ENCODE results near the gene TLCD4. TPM values are rescaled to one million over a fixed set of nuclear protein-coding genes. Genes with fewer than 3 reads are reported as not detected.

The TLCD4 gene
- total RNA-seq, 1 experiment from 2014 or later = 1.8 TPM

GRCh38 chr1:95113684-95114083 lies 3.5 kb upstream of the TLCD4 start:
- no CpG with 5 or more reads among the region's 1 CpG for WGBS (ENCODE audit: extremely low coverage, insufficient read length, low lambda C conversion rate)

More at GRCh38 chr1:95113684-95114083, 3.5 kb upstream of the TLCD4 start:
- Histone ChIP-seq H3K27me3 (ENCODE audit: insufficient read depth, low read length) (no peaks in the 10 kb centered on the region; the same call in 1 of the 2 replicates), H3K4me2 (ENCODE audit: insufficient read depth, insufficient read length, low read length) (no peak overlapping the region), H3K23me2 (ENCODE audit: insufficient read length, low read depth, low read length, poor library complexity, severe bottlenecking) (peaks cover 8% of the 10 kb centered on the region), H2BK5ac (ENCODE audit: insufficient read length, low read length) (no peak overlapping the region), H2BK20ac (ENCODE audit: low read depth, low read length, poor library complexity, severe bottlenecking) (no peak overlapping the region), H3K4me1 (ENCODE audit: insufficient read depth, low read length) (no peaks in the 10 kb centered on the region), H2BK12ac (ENCODE audit: insufficient read length, low read depth, low read length) (no peak overlapping the region), H3K27ac (ENCODE audit: insufficient read length, low read depth, low read length) (no peak overlapping the region), H3K23ac (ENCODE audit: insufficient read length, low read depth, low read length) (no peak overlapping the region), H4K91ac (ENCODE audit: insufficient read length, low read depth, low read length) (no peak overlapping the region), H4K8ac (replicated peaks; ENCODE audit: insufficient read length, low read depth, low read length) (no peak overlapping the region), H2BK120ac (ENCODE audit: low read depth, low read length, poor library complexity, severe bottlenecking) (no peak overlapping the region), H4K5ac (ENCODE audit: insufficient read length, low read depth, low read length) (no peak overlapping the region), H3K79me2 (ENCODE audit: insufficient read depth, low read length) (no peaks in the 10 kb centered on the region), H3T11ph (ENCODE audit: low read length) (no peak overlapping the region), H3K9me3 (ENCODE audit: control insufficient read depth, low read depth, low read length) (no peaks in the 10 kb centered on the region), H3K14ac (ENCODE audit: insufficient read depth, low read length) (no peak overlapping the region), H3K56ac (ENCODE audit: insufficient read length, low read depth, low read length) (no peak overlapping the region), H3K4ac (ENCODE audit: low read depth, low read length) (no peak overlapping the region), H3K9ac (ENCODE audit: extremely low read depth, insufficient read length, low read length) (no peak overlapping the region), H2BK15ac (ENCODE audit: low read depth, low read length) (no peak overlapping the region), H2AFZ (ENCODE audit: low read length) (no peak overlapping the region), H3K79me1 (ENCODE audit: insufficient read depth, low read depth, low read length, poor library complexity, severe bottlenecking) (no peaks in the 10 kb centered on the region), H4K20me1 (ENCODE audit: control insufficient read depth, insufficient read depth, insufficient read length) (no peaks in the 10 kb centered on the region), H2AK5ac (ENCODE audit: insufficient read length, low read length) (no peak overlapping the region), H3K18ac (ENCODE audit: insufficient read length, low read depth, low read length) (no peak overlapping the region)
- no peak for DNase-seq
- no peak overlapping the region for H3K27ac Mint-ChIP-seq
- H3K27me3 Mint-ChIP-seq (ENCODE audit: low read depth) = peaks cover 13% of the 10 kb centered on the region
- TF ChIP-seq CTCF (conservative IDR thresholded peaks at IDR 0.05) = no peak
- H3K4me1 Mint-ChIP-seq = peaks cover 11 to 14% of the 10 kb centered on the region in 2 experiments
- no peaks in the 10 kb centered on the region for H3K9me3 Mint-ChIP-seq
- H3K36me3 Mint-ChIP-seq (ENCODE audit: insufficient read depth in 1 of 3, low read depth in 3 of 3) = no peaks in the 10 kb centered on the region
- H3K4me3 Mint-ChIP-seq = no peak overlapping the region

All from H9 (cell line).